A673 (cell line): ENCODE results near the gene SPX. TPM values are rescaled to one million over a fixed set of nuclear protein-coding genes. Genes with fewer than 3 reads are reported as not detected.

Experiments
- BruUV-seq: library from RNA; stranded (reverse); fragments of 400-500 nt; replicated peaks from 2 replicates; lab custom pipeline; 2021; lab: Mats Ljungman, UMichigan
- CTCF ChIA-PET: fragments of 300-600 bp; sonication (Branson Sonifier 250); formaldehyde crosslinking; loops from one replicate; lab custom pipeline; 2022; ENCODE audit warnings: antibody characterized with exemption; lab: Charles Lee
- POLR2A ChIA-PET: fragments of 300-600 bp; sonication (Branson Sonifier 250); formaldehyde crosslinking; loops from one replicate; lab custom pipeline; 2022; ENCODE audit warnings: antibody characterized with exemption; ENCODE audit not compliant: low non-redundant PET; lab: Charles Lee
- DNase-seq: peaks from one replicate; pipeline ENCODE4 v3.0.0-alpha.2; 2015; ENCODE audit warnings: low spot score
- H3K27ac ChIP-seq: fragments of 200-600 bp; sonication (generic); 2 replicates; pipeline ENCODE4 v1.5.1; 2016; ENCODE audit warnings: mixed run types, low read depth, mild to moderate bottlenecking, mixed read lengths, antibody characterized with exemption, low read length; ENCODE audit not compliant: poor library complexity, severe bottlenecking
- H3K27me3 ChIP-seq: fragments of 200-600 bp; sonication (generic); replicated peaks from 2 replicates; pipeline ENCODE4 v1.6.1; 2017; ENCODE audit warnings: mixed run types, low read depth, mild to moderate bottlenecking, mixed read lengths, antibody characterized with exemption, low read length; ENCODE audit not compliant: insufficient read depth, poor library complexity
- H3K36me3 ChIP-seq: fragments of 200-600 bp; sonication (generic); 2 replicates; pipeline ENCODE4 v1.6.1; 2016; ENCODE audit warnings: mixed run types, mild to moderate bottlenecking, mixed read lengths, antibody characterized with exemption, low read length; ENCODE audit not compliant: insufficient read depth, poor library complexity, severe bottlenecking
- H3K4me1 ChIP-seq: fragments of 200-600 bp; sonication (generic); 2 replicates; pipeline ENCODE4 v1.6.1; 2017; ENCODE audit warnings: mixed run types, mild to moderate bottlenecking, mixed read lengths, antibody characterized with exemption, low read length; ENCODE audit not compliant: insufficient read depth, poor library complexity, severe bottlenecking
- H3K4me3 ChIP-seq: fragments of 200-600 bp; sonication (generic); 2 replicates; pipeline ENCODE4 v1.5.1; 2016; ENCODE audit warnings: low read depth, mixed run types, mild to moderate bottlenecking, mixed read lengths, low read length; ENCODE audit not compliant: poor library complexity, severe bottlenecking
- H3K9me3 ChIP-seq: fragments of 200-600 bp; sonication (generic); 2 replicates; pipeline ENCODE4 v1.6.1; 2016; ENCODE audit warnings: mixed run types, low read depth, mild to moderate bottlenecking, mixed read lengths, antibody characterized with exemption, low read length; ENCODE audit not compliant: poor library complexity, severe bottlenecking
- CTCF ChIP-seq: fragments of 300-800, 200-600 bp; sonication (generic); conservative IDR thresholded peaks from 2 replicates; pipeline ENCODE4 v1.5.1; 2017; ENCODE audit warnings: low read depth, mild to moderate bottlenecking, antibody characterized with exemption, low read length, moderate library complexity, mixed read lengths
- EZH2 ChIP-seq: fragments of 200-600 bp; sonication (generic); IDR thresholded peaks from 2 replicates; pipeline ENCODE4 v1.6.1; 2017; ENCODE audit warnings: borderline replicate concordance, low read depth, mild to moderate bottlenecking, mixed read lengths, antibody characterized with exemption, low read length; ENCODE audit not compliant: poor library complexity, severe bottlenecking
- intact Hi-C: fragments of 100-400 bp; cut with micrococcal nuclease; formaldehyde crosslinking; loops from one replicate; pipeline ENCODE4 v1.10.0; 2022; ENCODE audit not compliant: unreplicated experiment
- total RNA-seq: library from RNA; stranded (reverse); gene quantifications from 2 replicates; pipeline ENCODE4 v1.2.3, GENCODE V29; 2021

The SPX gene
- total RNA-seq, 1 experiment from 2014 or later = 0.28 TPM

- no TSS peak for BruUV-seq
- no peak for TF ChIP-seq EZH2
- no peak for TF ChIP-seq CTCF
- Histone ChIP-seq H3K4me3 (no peak overlapping the region), H3K4me1 (no peaks in the 10 kb centered on the region), H3K9me3 (no peaks in the 10 kb centered on the region), H3K27ac (no peak overlapping the region), H3K27me3 (peaks cover 32% of the 10 kb centered on the region), H3K36me3 (no peaks in the 10 kb centered on the region)
- DNase-seq = no peak
- ChIA-PET POLR2A (no interaction called here), CTCF (no interaction called here)
- intact Hi-C loops = no loop called here
These were observed 51.4 kb downstream of the SPX start for GRCh38 chr12:21577516-21577915.

GRCh38 chr12:21580748-21581516 lies 54.8 kb downstream of the SPX start:
- Histone ChIP-seq H3K36me3 (no peaks in the 10 kb centered on the region), H3K4me1 (no peaks in the 10 kb centered on the region), H3K9me3 (no peaks in the 10 kb centered on the region), H3K27ac (no peak overlapping the region), H3K4me3 (no peak overlapping the region), H3K27me3 (peaks cover 25% of the 10 kb centered on the region)
- TF ChIP-seq EZH2 (no peak), CTCF (no peak)
- BruUV-seq = no TSS peak
- no peak for DNase-seq
- intact Hi-C loops = no loop called here
- CTCF ChIA-PET = no interaction called here
- POLR2A ChIA-PET = no interaction called here

Other genes starting within 250 kb of the SPX start
- not detected in 2 replicates for gene SLCO1A2, start 191.4 kb upstream of the SPX start, total RNA-seq
- not detected in 2 replicates for gene IAPP, start 153.4 kb upstream of the SPX start, total RNA-seq
- 15.0 and 19.6 TPM in 2 replicates for gene PYROXD1, start 88.6 kb upstream of the SPX start, total RNA-seq
- gene RECQL, start 24.7 kb upstream of the SPX start, total RNA-seq = 38.2 and 39.3 TPM in 2 replicates
- 26.6 and 31.4 TPM in 2 replicates for gene GOLT1B, start 24.5 kb upstream of the SPX start, total RNA-seq
- 0.11 TPM in 1 of 2 replicates, not detected in the other for gene GYS2, start 78.6 kb downstream of the SPX start, total RNA-seq
- 1,201 and 1,223 TPM in 2 replicates for gene LDHB, start 131.5 kb downstream of the SPX start, total RNA-seq
- gene KCNJ8, start 248.4 kb downstream of the SPX start, total RNA-seq = not detected in 2 replicates